Measurements from ENCODE around the gene TTYH3.
A peak's percentile ranks its signal among the peaks of the same experiment; 100 is the strongest.

Gene TTYH3

DNA sequence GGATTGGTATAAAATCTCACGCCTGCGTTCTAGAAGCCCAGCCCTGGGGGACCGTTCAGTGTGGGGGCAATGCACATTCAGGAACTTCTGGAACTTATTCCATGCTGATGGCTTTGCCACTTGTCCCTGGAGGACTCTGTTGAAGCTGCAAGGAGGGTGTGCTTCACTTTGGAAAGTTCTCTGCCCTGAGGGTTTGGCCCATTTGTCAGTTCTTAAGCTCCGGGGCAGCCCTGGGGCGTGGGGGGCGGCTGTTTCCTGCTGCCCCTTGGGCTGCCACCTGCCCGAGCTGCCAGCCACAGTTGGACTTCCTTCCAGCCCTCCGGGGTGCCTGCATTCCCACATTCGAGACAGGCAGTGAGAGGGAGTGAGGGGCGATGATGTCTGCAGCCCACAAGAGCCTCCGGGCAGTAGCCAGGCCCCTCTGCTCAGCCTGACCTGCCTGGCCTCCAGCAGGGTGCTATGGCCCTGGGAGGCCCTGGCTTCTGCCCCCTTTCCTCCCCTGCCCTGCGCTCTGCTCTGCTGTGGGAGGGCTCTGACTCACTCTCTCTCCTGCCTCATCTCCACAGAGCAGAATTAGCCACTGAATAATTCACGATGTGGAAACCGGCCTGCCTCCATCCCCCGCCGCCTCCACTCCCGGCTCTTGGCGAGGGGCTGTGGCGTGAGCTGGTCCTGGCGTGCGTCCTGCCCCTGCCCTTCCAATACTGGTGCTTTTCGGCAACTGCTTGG lies 1.9 kb downstream of the TTYH3 start:
- TF ChIP-seq, protein P1, sequence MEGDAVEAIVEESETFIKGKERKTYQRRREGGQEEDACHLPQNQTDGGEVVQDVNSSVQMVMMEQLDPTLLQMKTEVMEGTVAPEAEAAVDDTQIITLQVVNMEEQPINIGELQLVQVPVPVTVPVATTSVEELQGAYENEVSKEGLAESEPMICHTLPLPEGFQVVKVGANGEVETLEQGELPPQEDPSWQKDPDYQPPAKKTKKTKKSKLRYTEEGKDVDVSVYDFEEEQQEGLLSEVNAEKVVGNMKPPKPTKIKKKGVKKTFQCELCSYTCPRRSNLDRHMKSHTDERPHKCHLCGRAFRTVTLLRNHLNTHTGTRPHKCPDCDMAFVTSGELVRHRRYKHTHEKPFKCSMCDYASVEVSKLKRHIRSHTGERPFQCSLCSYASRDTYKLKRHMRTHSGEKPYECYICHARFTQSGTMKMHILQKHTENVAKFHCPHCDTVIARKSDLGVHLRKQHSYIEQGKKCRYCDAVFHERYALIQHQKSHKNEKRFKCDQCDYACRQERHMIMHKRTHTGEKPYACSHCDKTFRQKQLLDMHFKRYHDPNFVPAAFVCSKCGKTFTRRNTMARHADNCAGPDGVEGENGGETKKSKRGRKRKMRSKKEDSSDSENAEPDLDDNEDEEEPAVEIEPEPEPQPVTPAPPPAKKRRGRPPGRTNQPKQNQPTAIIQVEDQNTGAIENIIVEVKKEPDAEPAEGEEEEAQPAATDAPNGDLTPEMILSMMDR (IDR thresholded peaks at IDR 0.05; ENCODE audit: borderline replicate concordance, insufficient read depth, low read depth, low read length) = no peak

DNA sequence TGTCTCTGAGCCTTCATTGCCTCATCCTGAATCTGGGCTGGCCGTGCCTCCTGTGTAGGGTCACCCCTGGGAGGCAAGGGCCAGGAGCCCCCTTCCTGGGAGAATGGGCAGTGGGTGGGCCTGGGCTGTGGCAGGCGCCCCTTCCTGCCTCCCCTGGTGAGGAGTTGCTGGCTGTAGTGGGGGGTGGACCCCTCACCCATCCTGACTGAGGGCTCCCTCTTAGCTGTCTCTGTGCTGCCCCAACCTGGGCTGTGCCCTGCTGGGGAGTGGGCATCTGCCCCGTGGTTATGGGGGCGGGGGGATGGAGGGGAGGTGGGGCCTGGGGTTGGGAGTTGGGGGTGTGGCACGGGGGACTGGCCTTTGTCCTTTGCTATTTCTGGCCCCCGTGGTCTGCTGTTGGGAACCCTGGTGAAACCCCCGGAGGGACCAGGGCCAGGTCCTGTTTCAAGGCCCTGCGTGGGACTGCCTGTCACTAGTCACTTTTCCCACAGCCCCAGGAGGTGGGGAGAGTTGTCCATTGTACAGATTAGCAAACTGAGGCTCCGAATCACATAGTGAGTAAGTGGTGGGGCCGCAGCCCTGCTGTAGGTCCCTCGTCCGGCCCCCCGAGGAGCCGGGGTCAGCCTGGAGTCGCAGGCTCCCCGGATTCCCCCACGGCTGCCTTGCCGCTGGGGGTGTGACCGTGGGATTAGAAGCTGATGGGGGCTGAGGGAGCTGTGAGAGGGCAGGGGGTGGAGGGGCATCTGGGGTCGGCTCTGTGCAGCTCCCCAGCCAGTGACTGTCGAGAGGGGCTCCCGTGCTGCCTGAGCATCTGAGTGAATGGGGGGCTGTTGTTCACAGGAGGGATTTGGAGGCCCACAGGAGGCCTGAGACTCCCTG lies 2.7 kb downstream of the TTYH3 start:
- H3K4me3 ChIP-seq (ENCODE audit: low read depth, low read length) = no peak overlapping the region
- TF ChIP-seq, protein P1 (IDR thresholded peaks at IDR 0.05; ENCODE audit: borderline replicate concordance, insufficient read depth, low read depth, low read length) = no peak

More for the DNA sequence above, 1.9 kb downstream of the TTYH3 start:
- peak overlapping the region; percentile 87 for H3K4me3 ChIP-seq (ENCODE audit: low read depth, low read length)

DNA sequence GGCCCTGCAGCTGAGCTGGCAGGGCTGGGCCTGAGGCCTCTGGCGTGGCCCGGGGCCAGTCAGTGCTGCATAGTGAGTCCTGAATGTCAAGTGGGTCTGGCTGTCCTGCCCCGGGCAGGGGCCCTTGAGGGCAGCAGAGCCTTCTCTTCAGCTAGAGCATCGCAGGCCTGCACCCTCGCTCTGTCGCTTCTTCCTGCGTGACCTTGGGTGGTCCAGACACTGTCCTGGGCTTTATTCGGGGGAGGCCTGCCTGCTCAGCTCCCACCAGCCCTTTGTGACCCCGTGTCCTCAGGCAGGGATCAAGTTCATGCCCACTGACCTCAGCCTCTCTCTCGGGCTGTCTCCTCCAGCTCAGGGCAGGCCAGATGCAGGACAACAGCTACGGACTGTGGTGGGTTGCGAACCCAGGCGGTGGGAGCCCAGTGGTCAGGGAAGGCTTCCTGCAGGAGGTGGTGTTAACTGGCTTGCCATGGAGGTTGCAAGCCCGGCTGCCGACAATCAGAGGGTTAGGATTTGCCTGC lies 3.4 kb downstream of the TTYH3 start:
- TF ChIP-seq, protein P1 (IDR thresholded peaks at IDR 0.05; ENCODE audit: borderline replicate concordance, insufficient read depth, low read depth, low read length) = no peak
- H3K4me3 ChIP-seq (ENCODE audit: low read depth, low read length) = no peak overlapping the region

DNA sequence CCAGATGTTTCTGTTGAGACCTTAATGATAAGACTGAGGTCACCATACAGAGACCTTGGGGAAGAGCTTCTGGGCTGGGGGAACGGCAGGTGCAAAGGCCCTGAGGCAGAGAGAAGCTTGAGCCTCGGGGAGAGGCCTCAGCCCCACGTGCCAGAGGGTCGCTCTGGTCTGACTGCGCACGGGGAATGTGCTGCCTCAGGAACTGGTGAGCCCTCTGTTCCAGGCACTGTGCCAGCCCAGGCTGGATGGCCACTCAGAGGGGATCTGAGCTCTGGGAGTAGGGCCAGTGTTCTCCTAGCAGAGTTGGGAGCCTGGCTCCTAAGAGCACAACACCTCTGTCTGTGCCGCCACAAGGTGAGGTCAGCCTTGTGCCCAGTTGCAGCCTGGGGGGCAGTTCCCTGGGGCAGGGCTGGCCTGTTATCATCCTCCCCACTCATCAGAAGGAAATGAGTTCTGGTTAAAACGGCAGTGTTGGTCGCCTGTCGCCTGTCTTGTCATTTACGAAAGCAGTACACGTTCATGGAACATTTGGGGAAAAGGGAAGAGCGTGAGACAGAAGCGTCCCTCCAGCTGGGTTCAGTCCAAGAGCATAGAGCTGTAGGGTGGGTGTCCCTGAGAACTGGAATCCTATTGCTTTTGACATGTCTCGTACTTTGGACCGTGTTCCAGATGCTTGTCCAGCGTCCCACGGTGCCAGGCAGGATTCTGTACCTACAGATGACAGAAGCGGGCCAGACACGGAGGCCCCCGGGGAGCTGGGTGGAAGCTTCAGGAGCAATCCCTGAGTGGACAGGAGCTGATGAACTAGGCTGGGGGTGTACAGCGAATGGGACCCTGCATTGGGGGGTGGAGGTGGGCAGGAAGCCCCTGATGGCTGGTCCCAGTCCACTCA lies 4.3 kb downstream of the TTYH3 start:
- TF ChIP-seq, protein P1 (IDR thresholded peaks at IDR 0.05; ENCODE audit: borderline replicate concordance, insufficient read depth, low read depth, low read length) = no peak
- no peak overlapping the region for H3K4me3 ChIP-seq (ENCODE audit: low read depth, low read length)

DNA sequence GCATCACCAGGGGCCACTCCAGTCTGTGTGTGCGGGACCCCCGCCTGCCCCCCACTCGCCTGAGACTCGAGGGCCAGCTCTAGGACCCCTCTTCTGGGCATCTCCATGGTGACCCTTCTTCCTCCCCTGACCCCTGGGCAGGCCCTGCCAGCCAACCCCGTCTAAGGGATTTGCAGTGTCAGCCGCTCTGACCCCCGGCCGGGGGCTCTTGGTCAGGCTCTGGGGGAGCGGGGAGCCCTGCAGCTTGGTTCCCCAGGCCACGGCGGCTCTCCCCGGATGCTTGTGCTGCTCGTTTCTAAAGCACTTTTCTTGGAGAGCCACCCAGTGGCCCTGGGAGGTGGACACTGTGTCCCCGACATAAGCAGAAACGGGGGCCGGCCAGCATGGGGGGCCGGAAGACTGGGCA lies 5.3 kb downstream of the TTYH3 start:
- no peak overlapping the region for H3K4me3 ChIP-seq (ENCODE audit: low read depth, low read length)
- TF ChIP-seq, protein P1 (IDR thresholded peaks at IDR 0.05; ENCODE audit: borderline replicate concordance, insufficient read depth, low read depth, low read length) = no peak

DNA sequence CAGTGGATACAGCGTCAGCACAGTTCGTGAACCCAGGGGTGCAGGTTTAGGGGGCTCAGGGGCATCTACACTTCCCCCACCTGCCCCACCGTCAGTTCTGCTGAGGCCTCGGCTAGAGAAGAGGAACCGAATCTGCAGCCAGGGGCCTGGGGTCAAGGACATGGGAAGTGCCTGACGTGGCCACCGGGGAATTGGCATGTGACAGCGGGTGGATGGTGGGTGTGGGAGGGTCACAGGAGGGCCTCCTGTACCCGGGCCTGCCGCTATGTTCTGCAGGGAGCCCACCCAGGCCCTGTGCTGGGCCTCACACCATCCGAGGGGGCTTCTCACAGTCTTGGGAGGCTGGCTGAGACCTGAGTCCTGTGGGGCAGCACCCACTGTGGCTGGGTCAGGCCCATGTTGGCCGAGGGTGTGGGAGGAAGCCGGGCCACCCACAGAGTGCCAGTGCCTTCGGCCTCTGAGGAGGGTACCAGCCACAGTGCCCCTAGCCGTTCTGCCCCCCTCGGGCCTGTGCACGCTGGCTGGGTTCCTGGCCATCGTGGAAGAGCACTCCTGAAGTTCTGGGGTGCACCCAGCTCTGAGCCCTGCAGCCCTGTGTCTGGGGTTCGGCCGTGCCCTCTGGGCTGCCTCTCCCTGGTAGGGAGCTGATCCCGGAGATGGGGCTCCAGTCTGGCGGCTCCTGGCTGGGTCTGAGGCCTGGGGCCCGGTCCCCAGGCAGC lies 5.9 kb downstream of the TTYH3 start:
- H3K4me3 ChIP-seq (ENCODE audit: low read depth, low read length) = no peak overlapping the region

More for the DNA sequence above, 5.9 kb downstream of the TTYH3 start:
- TF ChIP-seq, protein P1 (IDR thresholded peaks at IDR 0.05; ENCODE audit: borderline replicate concordance, insufficient read depth, low read depth, low read length) = no peak
